GM21576 (cell line): Measurements from ENCODE around the gene KIAA0825.
"Not testable (repeated sequence)": the region's sequence is repeated elsewhere in the genome, so short reads cannot be mapped to it uniquely, and the experiment has no call there.

Source experiments
- ATAC-seq: cut with Tn5 transposase; IDR thresholded peaks from one replicate; pipeline ENCODE4 v1.9.1; 2021; ENCODE audit warnings: mild to moderate bottlenecking, moderate library complexity; ENCODE audit not compliant: unreplicated experiment

Gene KIAA0825

DNA sequence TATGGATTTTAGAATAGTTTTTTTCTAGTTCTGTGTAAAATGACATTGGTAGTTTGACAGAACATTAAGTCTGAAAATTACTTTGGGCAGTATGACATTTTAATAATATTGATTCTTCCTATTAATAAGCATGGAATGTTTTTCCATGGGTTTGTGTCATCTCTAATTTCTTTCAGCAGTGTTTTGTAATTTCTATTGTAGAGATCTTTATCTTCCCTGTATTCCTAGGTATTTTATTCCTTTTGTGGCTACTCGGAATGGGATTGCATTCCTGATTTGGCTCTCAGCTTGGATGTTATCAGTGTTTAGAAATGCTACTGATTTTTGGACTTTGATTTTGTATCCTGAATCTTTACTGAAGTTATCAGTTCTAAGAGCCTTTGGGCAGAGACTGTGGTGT is 420.4 kb downstream of the KIAA0825 start:
- no peak for ATAC-seq

DNA sequence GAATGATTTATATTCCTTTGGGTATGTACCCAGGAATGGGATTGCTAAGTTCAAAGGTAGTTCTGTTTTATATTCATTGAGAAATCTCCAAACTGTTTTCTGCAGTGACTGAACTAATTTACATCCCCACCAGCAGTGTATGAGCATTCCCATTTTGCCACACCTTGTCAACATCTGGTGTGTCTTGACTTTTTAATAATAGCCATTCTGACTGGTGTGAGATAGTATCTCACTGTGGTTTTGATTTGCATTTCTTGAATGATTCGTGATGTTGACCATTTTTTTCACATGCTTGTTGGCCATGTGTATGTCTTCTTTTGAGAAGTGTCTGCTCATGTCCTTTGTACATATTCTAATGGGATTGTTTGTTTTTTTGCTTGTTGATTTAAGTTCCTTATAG is 421.5 kb downstream of the KIAA0825 start:
- no peak for ATAC-seq

DNA sequence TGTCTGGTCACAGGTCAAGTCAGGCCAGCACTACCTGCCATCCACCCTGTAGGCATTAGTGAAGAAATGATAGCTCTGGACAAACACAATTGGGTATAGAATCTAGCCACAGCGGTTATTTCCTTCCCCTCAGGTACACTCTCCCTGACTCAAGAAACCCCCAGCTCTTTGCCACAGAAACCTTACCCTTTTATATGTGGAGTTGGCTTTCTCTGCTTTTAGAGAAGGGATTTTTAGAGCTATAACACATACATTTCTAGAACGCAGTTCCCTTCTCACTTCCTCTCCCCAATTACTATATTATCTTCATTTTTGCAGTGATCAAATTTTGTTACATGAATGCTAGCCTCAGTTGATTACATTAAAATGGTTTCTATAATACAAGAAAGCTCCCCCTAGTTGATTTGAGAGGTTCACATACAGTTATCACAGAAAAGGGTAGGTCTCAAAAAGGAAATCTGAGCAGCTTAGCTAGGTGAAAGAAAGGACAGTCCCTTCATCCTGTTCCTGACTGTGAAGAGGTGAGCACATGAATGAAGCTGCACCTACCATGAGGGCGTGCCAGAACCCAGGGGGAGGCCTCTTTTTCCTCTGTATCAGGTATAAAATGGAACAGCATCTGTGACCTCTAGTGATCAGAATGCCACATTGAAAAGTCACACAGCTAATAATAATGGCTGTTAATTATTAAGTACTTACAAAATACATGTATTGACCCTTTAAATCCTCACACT is 425.6 kb downstream of the KIAA0825 start:
- ATAC-seq: no peak

DNA sequence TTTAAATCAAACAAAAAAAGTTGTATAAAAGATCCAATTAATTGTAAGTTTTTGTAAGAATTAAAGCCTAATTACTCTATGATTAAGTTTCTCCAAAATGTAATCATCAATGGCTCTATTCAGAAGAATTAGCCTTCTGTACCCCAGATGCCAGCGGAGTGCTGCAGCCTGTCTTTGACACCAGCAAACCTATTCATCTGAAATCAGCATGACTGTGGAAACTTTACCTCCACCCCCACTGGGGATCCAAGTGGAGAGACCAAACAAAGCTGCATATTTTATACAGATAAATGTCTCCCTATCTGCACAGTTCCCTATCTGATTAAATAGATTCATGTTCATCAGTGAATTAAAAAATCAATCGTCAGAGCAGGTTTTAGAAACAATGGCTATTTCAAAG is 426.8 kb downstream of the KIAA0825 start:
- no peak for ATAC-seq

DNA sequence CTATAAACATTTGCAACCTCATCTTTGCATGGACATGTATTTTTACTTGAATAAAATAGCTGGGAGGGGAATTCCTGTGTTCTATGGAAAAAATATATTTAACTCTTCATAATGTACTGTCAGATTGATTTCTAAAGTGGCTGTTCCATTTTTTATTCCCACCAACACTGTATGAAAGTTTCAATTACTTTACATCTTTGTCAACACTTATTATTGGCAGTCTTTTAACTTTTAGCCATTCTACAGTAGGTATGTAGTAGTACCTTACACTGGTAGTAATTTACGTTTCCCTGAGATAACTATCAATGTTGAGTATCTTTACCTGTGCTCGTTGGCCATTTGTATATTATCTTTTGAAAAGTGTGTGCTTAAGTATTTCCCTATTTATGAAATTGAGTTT is 429.7 kb downstream of the KIAA0825 start:
- ATAC-seq: no peak

DNA sequence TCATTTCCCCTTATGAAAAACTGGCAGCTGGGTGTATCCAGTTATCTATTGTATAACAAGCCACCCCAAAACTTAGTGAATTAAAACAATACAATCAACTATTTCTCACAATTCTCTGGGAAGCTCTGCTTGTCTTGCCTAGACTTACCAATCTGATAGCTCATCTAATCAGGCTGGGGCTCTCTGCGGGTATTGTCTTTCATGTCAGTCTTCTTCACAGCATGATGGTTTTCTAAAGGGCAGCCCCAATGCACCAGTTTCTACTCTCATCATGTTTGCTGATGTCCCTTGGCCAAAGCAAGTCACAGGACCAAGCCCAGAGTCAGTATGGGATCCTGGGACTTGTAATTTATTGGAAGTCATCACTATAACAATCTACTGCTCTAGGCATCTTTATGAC is 433.5 kb downstream of the KIAA0825 start:
- ATAC-seq: no peak

DNA sequence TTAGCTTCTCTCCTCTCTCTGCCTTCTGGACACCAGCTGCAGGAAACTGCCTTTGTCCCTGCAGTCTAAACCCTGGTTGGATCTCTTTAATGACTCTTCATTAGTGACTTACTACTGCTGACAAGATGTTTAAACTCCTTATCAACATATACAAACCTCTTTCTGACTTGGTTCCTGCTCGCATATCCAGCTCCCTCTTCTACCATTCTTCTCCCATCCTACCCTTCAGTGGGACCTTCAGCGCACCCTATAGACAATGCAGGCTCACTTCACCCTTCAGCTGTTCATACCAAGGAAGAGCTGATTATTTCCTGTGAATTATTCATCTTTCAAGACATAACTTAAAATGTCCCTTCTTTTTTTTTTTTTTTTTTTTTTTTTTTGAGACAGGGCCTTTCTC is 436.5 kb downstream of the KIAA0825 start:
- no peak for ATAC-seq

DNA sequence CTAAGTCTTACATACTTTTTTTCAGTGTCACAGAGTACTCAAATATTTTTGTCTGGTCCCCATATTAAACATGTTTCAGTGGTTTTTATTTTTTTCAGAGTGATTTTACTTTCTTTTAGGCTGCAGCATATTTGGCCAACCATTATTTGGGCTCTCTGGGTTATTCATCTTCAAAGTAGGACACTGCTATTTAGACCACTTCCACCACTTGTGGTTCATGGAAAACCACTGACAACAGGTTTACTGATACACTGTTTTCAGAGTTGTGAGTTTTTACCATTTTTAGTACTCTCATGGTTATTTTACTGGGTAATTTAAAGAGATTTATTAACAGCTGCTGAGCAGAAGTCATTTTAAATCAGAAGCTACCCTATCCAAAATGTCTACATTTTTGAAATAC is 437.6 kb downstream of the KIAA0825 start:
- no peak for ATAC-seq

DNA sequence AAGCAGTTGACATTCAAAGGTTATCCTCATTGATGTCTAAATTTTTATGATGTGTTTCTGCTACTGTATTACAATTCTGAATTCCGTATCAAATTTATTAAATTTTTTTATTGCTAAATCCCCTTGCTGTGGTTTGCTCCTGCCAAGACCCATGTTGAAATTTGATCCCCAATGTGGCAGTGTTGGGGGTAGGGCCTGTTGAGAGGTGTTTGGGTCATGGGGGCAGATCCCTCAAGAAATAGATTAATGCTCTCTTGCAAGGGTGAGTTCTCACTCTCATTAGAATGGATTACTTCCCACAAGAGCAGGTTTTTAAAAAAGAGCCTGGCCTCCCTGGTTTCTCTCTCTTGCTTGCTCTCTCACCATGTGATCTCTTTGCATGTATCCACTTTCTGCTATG is 442.5 kb downstream of the KIAA0825 start:
- no peak for ATAC-seq

DNA sequence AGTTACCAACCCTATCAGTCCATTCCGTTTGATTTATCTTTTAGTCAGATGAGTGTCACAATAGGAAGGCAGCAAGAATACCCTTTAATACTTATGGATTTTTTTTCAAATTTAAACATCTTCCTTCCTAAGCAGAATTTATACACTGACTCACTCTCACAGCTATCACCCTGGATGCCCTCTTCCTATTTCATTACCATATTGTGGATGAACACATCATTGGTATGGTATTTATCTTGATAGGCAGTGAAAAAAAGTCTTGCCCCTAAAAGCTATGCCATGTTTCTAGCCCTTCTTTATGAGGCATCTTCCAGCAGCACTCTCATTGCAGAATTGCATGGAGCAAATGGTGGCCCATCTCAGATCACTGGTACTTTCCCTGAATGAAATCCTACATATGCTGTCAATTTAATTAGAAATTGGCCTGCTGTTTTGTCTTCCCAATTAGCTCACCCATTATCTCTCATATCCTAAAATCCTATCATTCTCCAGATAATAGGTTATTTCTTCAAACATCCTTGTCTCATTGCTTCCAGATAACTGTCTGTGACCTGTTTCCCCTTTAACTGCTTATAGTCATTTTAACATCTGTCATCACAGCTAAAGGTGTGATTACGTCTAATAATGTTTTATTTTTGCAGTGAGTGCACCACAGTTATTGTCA is 443.5 kb downstream of the KIAA0825 start:
- ATAC-seq: no peak

DNA sequence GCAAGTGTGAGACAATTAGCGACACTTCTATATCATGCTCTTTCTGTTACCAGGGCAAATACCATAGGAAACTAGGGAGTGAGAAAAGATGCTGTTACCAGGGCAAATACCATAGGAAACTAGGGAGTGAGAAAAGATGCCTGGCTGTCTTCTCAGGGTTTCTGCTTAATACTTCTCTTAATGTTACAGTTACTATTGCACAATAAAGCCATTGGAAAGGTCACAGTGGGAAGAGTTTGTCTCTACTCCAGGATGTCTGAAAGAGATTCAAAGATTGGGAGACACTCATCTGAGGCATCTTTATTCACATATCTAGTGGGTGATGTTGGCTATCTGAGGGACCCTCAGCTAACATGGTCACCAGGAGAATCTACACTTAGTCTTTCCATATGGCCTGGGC is 445.3 kb downstream of the KIAA0825 start:
- ATAC-seq: no peak

DNA sequence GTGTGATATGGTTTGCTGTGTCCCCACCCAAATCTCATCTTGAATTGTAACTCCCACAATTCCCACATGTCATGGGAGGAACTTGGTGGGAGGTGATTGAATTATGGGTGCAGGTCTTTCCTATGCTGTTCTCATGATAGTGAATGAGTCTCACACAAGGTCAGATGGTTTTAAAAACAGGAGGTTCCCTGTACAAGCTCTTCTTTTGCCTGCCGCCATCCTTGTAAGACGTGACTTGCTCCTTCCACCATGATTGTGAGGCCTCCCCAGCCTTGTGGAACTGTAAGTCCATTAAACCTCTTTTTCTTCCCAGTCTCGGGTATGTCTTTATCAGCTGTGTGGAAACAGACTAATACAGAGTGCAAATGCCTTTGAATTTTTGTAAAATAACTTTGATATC is 447.3 kb downstream of the KIAA0825 start:
- ATAC-seq: not testable (repeated sequence)

DNA sequence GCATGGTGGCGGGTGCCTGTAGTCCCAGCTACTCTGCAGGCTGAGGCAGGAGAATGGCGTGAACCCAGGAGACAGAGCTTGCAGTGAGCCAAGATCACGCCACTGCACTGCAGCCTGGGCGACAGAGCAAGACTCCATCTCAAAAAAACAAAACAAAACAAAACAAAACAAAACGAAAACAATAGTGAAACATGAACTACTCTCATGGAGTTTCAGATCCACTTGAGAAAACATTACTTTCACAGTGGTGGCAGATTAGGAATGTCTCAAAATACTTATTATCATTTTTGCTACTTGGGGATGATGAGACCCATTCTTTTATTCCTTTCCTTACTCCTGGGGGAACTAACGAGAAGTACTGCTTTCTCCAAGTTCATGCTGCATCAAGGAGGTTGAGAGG is 448.2 kb downstream of the KIAA0825 start:
- ATAC-seq: peak; percentile 75

DNA sequence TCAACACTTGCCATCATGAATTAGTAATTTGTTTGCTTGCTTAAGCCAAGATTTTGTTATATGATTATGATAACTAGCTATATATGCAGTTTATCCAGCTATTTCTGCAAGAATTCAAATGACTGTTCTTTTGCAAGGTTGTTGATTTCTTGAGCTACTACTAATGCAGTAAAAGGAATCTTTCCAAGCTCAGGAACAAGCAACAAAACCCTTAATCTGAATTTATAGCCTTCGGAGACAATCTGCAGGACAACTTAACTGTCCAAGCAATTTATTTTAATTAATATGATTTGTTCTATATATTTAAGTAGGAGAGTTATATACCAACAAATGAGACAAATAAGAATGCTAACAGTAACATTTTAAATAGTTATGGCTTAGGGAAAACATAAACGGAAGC is 450.3 kb downstream of the KIAA0825 start:
- ATAC-seq: no peak

DNA sequence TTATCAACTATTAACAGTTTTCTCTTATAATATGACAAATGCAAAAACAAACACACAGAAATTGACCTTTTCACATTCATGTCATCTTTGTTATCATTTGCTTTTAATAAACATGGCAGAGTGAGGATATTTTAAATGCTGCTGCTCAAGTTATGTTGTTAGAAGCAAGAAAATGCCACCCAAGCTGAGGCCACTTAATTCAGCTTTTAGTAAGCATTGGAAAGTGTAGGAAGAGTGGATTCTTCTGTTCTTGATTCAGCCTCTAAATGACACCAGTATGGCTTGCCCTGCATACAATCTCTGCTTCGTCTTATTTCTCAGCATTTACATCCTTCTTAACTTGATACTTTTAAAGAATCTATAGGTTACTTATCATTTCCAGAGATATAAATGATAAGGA is 456.6 kb downstream of the KIAA0825 start:
- no peak for ATAC-seq

DNA sequence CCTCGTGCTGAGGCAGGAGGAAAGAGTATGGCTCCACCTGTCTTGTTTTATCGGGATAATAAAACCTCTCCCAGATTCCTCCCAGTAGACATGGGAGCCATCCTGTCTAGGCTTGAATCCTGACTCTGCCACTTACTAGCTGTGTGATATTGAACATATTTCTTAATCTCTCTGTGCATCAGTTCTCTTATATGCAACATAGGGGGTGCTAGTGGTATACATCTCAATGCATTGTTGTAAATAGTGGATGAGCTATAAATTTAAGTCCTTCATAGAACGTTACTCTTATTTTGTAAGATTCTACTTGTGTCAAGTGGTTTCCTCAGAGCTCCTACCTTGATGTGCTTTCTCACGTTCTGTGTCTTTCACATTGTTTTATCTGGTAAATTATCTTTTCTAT is 459.3 kb downstream of the KIAA0825 start:
- no peak for ATAC-seq

DNA sequence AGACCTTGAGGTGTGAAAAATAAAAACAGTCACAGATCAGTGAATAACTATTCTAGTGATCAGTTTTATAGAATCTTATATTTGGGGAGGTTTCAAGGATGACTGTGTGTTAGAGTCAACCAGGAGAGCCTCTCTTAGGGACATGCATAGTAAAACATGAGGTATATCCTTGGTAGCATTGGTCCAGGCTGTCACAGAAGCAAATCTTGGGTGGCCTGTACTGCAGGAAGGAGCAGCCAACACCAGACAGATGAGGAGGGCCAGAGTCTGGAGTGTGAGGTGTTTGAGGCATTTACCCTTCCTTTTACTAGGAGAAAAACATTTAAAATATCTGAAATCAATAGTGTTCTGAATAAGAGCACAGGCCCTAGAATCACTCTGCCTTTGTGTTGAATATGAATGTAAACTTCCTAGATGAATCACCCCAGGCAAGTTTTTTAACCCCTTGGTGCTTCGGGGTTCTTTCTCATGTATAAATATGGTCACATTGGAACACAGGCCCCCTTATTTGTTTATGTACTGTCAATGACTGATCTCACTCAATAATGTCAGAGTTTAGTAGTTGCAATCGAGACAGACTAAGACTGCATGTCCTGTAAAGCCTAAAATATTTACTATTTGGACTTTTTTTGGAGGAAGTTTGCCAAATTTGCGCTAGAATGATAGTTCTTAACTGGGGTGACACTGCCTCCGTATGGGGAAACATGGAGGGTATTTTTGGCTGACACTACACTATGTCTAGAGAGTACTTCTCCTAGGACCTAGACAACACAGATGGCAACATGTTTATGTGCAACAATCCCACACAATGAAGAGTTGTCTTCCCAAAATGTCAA is 460.5 kb downstream of the KIAA0825 start:
- ATAC-seq: no peak

DNA sequence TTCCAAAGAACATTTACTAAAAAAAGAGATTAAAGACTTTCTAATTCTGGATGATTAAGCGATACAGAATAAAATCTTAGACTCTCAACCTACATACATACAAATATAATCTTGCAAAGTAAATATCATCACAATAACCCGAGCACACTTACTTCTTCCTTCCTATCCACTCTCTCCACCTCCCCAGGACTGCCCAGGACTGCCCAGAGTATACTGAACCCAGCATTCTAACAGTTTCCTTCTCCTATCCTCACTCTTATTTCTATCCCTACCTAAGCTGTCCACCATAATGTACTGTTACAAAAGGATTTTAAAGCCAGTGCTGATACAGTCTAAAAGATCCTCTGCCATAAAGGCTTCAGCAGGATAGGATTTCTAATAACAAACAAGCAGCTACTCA is 463.7 kb downstream of the KIAA0825 start:
- no peak for ATAC-seq

DNA sequence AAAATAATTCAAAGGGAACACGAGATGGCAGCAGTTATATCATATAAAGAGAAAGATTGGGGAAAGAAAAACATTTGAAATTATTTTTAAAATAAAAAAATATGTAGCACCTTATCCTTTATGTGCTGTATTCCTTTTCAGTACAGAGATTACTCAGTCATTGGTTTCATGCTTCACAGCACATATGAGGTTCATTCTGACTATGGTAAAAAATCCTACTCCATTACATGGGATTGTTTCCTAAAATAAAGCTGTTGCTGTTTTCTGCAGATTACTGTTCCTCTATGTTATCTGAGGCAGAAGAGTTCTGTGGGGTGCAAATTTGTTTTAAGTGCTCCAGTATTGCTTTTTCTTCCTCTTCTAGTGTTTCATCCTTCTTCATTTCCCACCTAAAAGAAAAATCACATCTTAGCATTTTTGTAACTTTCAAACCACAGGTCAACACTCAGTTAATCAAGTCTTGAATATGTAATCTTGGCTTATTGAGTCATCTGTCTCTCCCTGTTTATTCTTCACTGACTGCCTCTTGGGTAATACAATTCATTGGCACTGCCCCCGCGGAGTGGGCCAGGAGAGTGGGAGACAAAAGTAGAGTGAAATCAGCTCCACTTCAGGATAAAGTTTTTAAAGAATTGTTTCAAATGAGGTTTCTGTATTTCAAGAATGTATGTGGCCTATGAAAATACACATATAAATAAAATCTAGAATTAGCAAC is 464.5 kb downstream of the KIAA0825 start:
- ATAC-seq: no peak

DNA sequence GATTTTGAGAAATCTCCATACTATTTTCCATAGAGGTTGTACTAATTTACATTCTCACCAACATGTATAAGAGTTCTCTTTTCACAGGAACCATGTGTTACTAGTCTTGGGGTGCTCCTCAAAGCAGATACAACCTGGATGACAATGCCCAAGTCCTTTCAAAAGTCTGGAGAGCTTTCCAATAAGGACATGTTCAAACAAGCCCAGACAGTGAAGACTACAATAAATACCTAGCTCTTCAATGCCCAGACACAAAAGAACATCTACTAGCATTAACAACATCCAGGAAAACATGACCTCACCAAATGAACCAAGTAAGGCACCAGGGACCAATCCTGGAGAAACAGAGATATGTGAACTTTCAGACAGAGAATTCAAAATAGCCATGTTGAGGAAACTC is 474.8 kb downstream of the KIAA0825 start:
- ATAC-seq: not testable (repeated sequence)

DNA sequence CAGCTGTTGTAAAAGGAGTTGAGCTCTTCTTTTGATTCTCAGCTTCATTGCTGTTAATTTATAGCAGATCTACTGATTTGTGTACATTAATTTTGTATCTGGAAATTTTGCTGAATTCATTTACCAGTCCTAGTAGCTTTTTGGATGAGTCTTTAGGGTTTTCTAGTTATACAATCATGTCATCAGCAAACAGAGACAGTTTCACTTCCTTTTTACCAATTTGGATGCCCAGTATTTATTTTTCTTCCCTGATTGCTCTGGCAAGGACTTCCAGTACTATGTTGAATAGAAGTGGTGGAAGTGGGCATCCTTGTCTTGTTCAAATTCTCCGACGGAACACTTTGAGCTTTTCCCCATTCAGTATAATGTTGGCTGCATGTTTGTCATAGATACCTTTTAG is 478.1 kb downstream of the KIAA0825 start:
- ATAC-seq: no peak
